Breast epithelium (tissue), 3 donors: ENCODE results near the gene H2BK1.

Experiments
- CTCF ChIP-seq, 3 donors: fragments of 450-650 bp; IDR thresholded peaks; one replicate each; pipeline ENCODE4 v1.5.1; 2016 to 2017; ENCODE audit warnings: antibody characterized with exemption in 3 of 3, mild to moderate bottlenecking in 3 of 3, moderate library complexity in 3 of 3
- POLR2A ChIP-seq: fragments of 450-650 bp; IDR thresholded peaks from one replicate; pipeline ENCODE4 v1.6.1; 2016; ENCODE audit warnings: antibody characterized with exemption, mild to moderate bottlenecking, moderate library complexity

GRCh38 chr7:151212626-151213025 lies 2.3 kb upstream of the H2BK1 start:
- TF ChIP-seq POLR2A (no peak), CTCF (IDR thresholded peaks at IDR 0.05) (no peak)
